ENCODE data around the gene ZNF597. TPM values are rescaled to one million over a fixed set of nuclear protein-coding genes. Genes with fewer than 3 reads are reported as not detected.

Gene ZNF597
- total RNA-seq, 1 experiment from 2014 or later = 3.2 TPM

DNA sequence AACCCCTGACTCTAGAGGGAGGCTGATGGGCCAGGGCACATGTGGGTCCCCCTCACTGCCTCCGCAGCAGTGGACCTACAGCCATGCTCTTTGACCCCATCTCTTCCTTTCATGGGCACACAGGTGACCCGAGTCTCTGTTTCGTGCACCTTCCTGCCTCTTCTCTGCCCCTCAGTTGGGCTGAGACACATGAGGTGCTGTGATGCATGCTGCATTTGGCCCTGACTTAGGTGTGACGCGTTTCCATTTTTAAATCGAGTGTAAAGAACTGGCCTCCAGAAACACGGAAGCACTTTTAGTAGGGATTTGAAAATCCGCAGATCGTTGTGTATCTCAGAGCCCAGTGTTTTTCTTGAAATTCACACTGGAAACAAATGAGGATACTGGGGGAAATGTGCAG lies 27.4 kb upstream of the ZNF597 start (continued):
- TF ChIP-seq RAD21 (IDR thresholded peaks at IDR 0.05; ENCODE audit: low read depth) (no peak), YY1 (IDR thresholded peaks at IDR 0.05; ENCODE audit: extremely low read depth, insufficient replicate concordance, low read depth, low read length) (no peak)

DNA sequence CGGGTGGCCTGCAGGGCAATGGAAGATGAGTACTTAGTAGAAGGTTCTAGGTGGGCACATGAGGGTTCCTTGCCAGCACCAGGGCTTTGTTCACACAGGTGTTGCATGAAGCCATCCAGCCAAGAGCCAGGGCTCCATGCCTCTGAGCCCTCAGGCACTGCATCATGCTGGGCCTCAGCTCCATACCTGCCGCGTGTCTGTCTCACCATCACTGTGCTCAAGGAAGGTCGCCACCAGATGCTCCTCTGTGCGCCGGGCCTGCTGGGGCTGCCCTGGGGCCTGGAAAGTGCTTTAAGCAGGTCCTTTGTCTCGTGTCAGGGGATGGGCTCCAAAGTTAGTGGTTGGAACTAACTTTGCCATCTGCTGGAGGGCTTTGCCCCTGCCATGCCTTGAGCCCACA lies 26.4 kb upstream of the ZNF597 start:
- no peaks in the 10 kb centered on the region for H3K27me3 ChIP-seq (ENCODE audit: insufficient read depth, low read length)
- ChIA-PET POLR2A (no interaction called here), CTCF (no interaction called here), RAD21 (ENCODE audit: low non-redundant PET in 1 of 2, low total read pairs in 2 of 2, uncharacterized antibody in 2 of 2, unreplicated experiment in 2 of 2) (no interaction called here)
- peaks cover 100% of the 10 kb centered on the region for H3K79me2 ChIP-seq (ENCODE audit: insufficient read depth, low read length)
- H2AFZ ChIP-seq (ENCODE audit: low read depth, low read length, poor library complexity, severe bottlenecking) = no peak overlapping the region
- H4K20me1 ChIP-seq (ENCODE audit: insufficient read depth) = no peaks in the 10 kb centered on the region
- TF ChIP-seq ELF1 (IDR thresholded peaks at IDR 0.05; ENCODE audit: borderline replicate concordance, low read depth) (no peak), YY1 (IDR thresholded peaks at IDR 0.05; ENCODE audit: extremely low read depth, insufficient replicate concordance, low read depth, low read length) (no peak)
- no peak overlapping the region for H3K4me3 ChIP-seq (replicated peaks in 1 of 2; ENCODE audit: low read depth in 1 of 2, low read length in 2 of 2)
- no peak overlapping the region for H3K27ac ChIP-seq (ENCODE audit: low read depth, low read length)
- no peaks in the 10 kb centered on the region for H3K4me1 ChIP-seq (ENCODE audit: control insufficient read depth in 1 of 2, insufficient read depth in 2 of 2, low read length in 2 of 2)
- peaks cover 5 to 15% of the 10 kb centered on the region in 2 experiments for H3K36me3 ChIP-seq (ENCODE audit: control insufficient read depth in 1 of 2, insufficient read depth in 2 of 2, low read length in 2 of 2)
- BruUV-seq (replicated peaks) = no TSS peak
- no peaks in the 10 kb centered on the region for H3K9me2 ChIP-seq (ENCODE audit: insufficient read depth)
- DNase-seq (ENCODE audit: low read depth, low spot score) = no peak
- ATAC-seq = no peak
- H3K4me2 ChIP-seq (ENCODE audit: low read length) = no peak overlapping the region
- no peaks in the 10 kb centered on the region for H3K9me3 ChIP-seq (ENCODE audit: control insufficient read depth in 1 of 2, insufficient read depth in 1 of 2, low read depth in 1 of 2, low read length in 2 of 2)
- intact Hi-C loops (cut with micrococcal nuclease) = no loop called here
- H3K9ac ChIP-seq (ENCODE audit: low read length) = no peak overlapping the region

DNA sequence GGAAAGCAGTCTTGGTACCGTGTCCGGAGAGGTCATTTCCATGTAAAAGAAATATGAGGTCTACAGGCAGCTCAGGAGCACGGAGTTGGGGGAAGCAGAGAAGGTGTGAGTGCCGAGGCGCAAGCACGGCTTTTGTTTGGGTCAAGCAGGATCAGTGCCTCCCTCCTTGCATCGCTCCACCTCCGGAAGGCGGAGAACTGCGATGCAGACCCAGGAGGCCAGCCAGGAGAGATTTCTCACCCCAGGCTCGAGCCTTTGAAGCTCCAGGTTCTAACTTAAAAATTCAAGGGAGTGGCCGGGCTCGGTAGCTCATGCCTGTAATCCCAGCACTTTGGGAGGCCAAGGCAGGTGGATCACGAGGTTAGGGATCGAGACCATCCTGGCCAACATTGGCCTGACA lies 25.2 kb upstream of the ZNF597 start:
- H3K9me3 ChIP-seq (ENCODE audit: control insufficient read depth in 1 of 2, insufficient read depth in 1 of 2, low read depth in 1 of 2, low read length in 2 of 2) = no peaks in the 10 kb centered on the region
- CTCF ChIA-PET = no interaction called here
- no peak overlapping the region for H2AFZ ChIP-seq (ENCODE audit: low read depth, low read length, poor library complexity, severe bottlenecking)
- H4K20me1 ChIP-seq (ENCODE audit: insufficient read depth) = no peaks in the 10 kb centered on the region
- H3K4me2 ChIP-seq (ENCODE audit: low read length) = no peak overlapping the region
- H3K4me1 ChIP-seq (ENCODE audit: control insufficient read depth in 1 of 2, insufficient read depth in 2 of 2, low read length in 2 of 2) = peaks cover 4 to 5% of the 10 kb centered on the region in 2 experiments; a peak in 1 of 4 replicates
- BruUV-seq (replicated peaks) = no TSS peak
- RAD21 ChIA-PET (ENCODE audit: low non-redundant PET in 1 of 2, low total read pairs in 2 of 2, uncharacterized antibody in 2 of 2, unreplicated experiment in 2 of 2) = no interaction called here
- H3K27me3 ChIP-seq (ENCODE audit: insufficient read depth, low read length) = no peaks in the 10 kb centered on the region
- H3K27ac ChIP-seq (ENCODE audit: low read depth, low read length) = no peak overlapping the region
- H3K36me3 ChIP-seq (ENCODE audit: control insufficient read depth in 1 of 2, insufficient read depth in 2 of 2, low read length in 2 of 2) = peaks cover 5 to 15% of the 10 kb centered on the region in 2 experiments
- H3K9me2 ChIP-seq (ENCODE audit: insufficient read depth) = no peaks in the 10 kb centered on the region
- H3K79me2 ChIP-seq (ENCODE audit: insufficient read depth, low read length) = peaks cover 98% of the 10 kb centered on the region
- no peak overlapping the region for H3K4me3 ChIP-seq (replicated peaks in 1 of 2; ENCODE audit: low read depth in 1 of 2, low read length in 2 of 2)
- intact Hi-C loops (cut with micrococcal nuclease) = no loop called here
- POLR2A ChIA-PET = no interaction called here
- DNase-seq (ENCODE audit: low read depth, low spot score) (no peak), ATAC-seq (no peak)
- H3K9ac ChIP-seq (ENCODE audit: low read length) = no peak overlapping the region
- TF ChIP-seq, protein P1, sequence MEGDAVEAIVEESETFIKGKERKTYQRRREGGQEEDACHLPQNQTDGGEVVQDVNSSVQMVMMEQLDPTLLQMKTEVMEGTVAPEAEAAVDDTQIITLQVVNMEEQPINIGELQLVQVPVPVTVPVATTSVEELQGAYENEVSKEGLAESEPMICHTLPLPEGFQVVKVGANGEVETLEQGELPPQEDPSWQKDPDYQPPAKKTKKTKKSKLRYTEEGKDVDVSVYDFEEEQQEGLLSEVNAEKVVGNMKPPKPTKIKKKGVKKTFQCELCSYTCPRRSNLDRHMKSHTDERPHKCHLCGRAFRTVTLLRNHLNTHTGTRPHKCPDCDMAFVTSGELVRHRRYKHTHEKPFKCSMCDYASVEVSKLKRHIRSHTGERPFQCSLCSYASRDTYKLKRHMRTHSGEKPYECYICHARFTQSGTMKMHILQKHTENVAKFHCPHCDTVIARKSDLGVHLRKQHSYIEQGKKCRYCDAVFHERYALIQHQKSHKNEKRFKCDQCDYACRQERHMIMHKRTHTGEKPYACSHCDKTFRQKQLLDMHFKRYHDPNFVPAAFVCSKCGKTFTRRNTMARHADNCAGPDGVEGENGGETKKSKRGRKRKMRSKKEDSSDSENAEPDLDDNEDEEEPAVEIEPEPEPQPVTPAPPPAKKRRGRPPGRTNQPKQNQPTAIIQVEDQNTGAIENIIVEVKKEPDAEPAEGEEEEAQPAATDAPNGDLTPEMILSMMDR (IDR thresholded peaks at IDR 0.05 in 2 of 3, conservative IDR thresholded peaks at IDR 0.05 in 1 of 3; ENCODE audit: borderline replicate concordance in 1 of 3, insufficient read depth in 1 of 3, low read depth in 2 of 3, low read length in 2 of 3) = no peak
- TF ChIP-seq, protein P2, sequence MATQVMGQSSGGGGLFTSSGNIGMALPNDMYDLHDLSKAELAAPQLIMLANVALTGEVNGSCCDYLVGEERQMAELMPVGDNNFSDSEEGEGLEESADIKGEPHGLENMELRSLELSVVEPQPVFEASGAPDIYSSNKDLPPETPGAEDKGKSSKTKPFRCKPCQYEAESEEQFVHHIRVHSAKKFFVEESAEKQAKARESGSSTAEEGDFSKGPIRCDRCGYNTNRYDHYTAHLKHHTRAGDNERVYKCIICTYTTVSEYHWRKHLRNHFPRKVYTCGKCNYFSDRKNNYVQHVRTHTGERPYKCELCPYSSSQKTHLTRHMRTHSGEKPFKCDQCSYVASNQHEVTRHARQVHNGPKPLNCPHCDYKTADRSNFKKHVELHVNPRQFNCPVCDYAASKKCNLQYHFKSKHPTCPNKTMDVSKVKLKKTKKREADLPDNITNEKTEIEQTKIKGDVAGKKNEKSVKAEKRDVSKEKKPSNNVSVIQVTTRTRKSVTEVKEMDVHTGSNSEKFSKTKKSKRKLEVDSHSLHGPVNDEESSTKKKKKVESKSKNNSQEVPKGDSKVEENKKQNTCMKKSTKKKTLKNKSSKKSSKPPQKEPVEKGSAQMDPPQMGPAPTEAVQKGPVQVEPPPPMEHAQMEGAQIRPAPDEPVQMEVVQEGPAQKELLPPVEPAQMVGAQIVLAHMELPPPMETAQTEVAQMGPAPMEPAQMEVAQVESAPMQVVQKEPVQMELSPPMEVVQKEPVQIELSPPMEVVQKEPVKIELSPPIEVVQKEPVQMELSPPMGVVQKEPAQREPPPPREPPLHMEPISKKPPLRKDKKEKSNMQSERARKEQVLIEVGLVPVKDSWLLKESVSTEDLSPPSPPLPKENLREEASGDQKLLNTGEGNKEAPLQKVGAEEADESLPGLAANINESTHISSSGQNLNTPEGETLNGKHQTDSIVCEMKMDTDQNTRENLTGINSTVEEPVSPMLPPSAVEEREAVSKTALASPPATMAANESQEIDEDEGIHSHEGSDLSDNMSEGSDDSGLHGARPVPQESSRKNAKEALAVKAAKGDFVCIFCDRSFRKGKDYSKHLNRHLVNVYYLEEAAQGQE (IDR thresholded peaks at IDR 0.05; ENCODE audit: low read depth) = no peak
- no peak for TF ChIP-seq EGR1 (IDR thresholded peaks at IDR 0.05; ENCODE audit: low read depth)
- TF ChIP-seq, protein P3, sequence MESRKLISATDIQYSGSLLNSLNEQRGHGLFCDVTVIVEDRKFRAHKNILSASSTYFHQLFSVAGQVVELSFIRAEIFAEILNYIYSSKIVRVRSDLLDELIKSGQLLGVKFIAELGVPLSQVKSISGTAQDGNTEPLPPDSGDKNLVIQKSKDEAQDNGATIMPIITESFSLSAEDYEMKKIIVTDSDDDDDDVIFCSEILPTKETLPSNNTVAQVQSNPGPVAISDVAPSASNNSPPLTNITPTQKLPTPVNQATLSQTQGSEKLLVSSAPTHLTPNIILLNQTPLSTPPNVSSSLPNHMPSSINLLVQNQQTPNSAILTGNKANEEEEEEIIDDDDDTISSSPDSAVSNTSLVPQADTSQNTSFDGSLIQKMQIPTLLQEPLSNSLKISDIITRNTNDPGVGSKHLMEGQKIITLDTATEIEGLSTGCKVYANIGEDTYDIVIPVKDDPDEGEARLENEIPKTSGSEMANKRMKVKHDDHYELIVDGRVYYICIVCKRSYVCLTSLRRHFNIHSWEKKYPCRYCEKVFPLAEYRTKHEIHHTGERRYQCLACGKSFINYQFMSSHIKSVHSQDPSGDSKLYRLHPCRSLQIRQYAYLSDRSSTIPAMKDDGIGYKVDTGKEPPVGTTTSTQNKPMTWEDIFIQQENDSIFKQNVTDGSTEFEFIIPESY (IDR thresholded peaks at IDR 0.05; ENCODE audit: extremely low read depth, insufficient replicate concordance, low read length) = no peak
- no peak for TF ChIP-seq ZNF274 (IDR thresholded peaks at IDR 0.05; ENCODE audit: low read depth, low read length)
- TF ChIP-seq YY1 (IDR thresholded peaks at IDR 0.05; ENCODE audit: extremely low read depth, insufficient replicate concordance, low read depth, low read length) = no peak
- no peak for TF ChIP-seq SRF (IDR thresholded peaks at IDR 0.05; ENCODE audit: low read depth)
- no peak for TF ChIP-seq JUND (IDR thresholded peaks at IDR 0.05)
